Measurements from ENCODE around the gene ABCC4. TPM values are rescaled to one million over a fixed set of nuclear protein-coding genes. Genes with fewer than 3 reads are reported as not detected.

Gene ABCC4
- total RNA-seq, 1 donor, result 21.4 TPM

- H3K4me3 ChIP-seq (ENCODE audit: low read depth, low read length), result no peak overlapping the region
- TF ChIP-seq CTCF (IDR thresholded peaks at IDR 0.05; ENCODE audit: insufficient read depth, low read length), result no peak
- DNase-seq (ENCODE audit: low read depth), result no peak
Observed at GRCh38 chr13:95319551-95320274, 18.5 kb upstream of the ABCC4 start.

GRCh38 chr13:95317039-95317989 is 16.1 kb upstream of the ABCC4 start:
- no peak overlapping the region for H3K4me3 ChIP-seq (ENCODE audit: low read depth, low read length)
- no peak for DNase-seq (ENCODE audit: low read depth)
- no peak for TF ChIP-seq CTCF (IDR thresholded peaks at IDR 0.05; ENCODE audit: insufficient read depth, low read length)

DNA sequence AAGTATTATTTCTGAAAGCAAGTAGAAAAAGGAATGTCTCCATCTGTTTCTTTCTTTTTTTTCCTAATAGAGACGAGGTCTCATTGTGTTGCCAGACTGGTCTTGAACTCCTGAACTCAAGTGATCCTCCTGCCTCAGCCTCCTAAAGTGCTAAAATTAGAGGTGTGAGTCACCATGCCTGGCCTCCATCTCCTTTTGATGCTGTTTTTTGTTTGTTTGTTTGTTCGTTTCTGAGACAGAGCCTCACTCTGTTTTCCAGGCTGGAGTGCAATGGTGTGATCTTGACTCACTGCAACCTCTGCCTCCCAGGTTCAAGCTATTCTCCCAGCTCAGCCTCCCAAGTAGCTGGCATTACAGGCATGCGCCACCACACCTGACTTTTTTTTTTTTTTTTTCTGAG is 14.5 kb upstream of the ABCC4 start:
- DNase-seq (ENCODE audit: low read depth), result no peak
- no peak for TF ChIP-seq CTCF (IDR thresholded peaks at IDR 0.05; ENCODE audit: insufficient read depth, low read length)
- H3K4me3 ChIP-seq (ENCODE audit: low read depth, low read length), result no peak overlapping the region

- no peak for TF ChIP-seq CTCF (IDR thresholded peaks at IDR 0.05; ENCODE audit: insufficient read depth, low read length)
- H3K4me3 ChIP-seq (ENCODE audit: low read depth, low read length), result no peak overlapping the region
- no peak for DNase-seq (ENCODE audit: low read depth)
Observed at GRCh38 chr13:95307507-95307906, 6.3 kb upstream of the ABCC4 start.

GRCh38 chr13:95304453-95304852 is 3.2 kb upstream of the ABCC4 start:
- no peak overlapping the region for H3K4me3 ChIP-seq (ENCODE audit: low read depth, low read length)
- no peak for DNase-seq (ENCODE audit: low read depth)
- no peak for TF ChIP-seq CTCF (IDR thresholded peaks at IDR 0.05; ENCODE audit: insufficient read depth, low read length)

DNA sequence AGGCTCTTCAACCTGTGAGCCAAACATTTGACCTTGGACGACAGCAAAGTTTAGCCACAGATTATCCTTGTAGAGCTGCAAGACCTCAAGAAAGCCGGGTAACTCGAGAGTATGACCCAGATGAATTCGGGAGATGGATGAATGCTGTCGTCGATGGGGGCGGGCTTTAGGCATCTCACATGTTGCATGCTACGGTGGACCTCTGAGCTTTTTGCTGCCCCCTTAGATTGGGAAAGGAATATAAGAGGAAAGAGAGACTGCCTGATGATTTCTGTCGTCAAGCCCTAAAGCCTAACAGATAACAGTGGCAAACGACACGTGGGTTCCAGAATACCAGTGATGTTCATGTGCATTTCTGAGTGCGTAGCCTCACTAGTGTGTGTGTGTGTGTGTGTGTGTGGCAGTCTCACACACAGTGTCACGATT is 730 bp upstream of the ABCC4 start:
- DNase-seq (ENCODE audit: low read depth), result no peak
- H3K4me3 ChIP-seq (ENCODE audit: low read depth, low read length), result peak overlapping the region; percentile 91
- no peak for TF ChIP-seq CTCF (IDR thresholded peaks at IDR 0.05; ENCODE audit: insufficient read depth, low read length)

Measured in fibroblast of the aortic adventitia (primary cell).